Peyer's patch (tissue), 4 donors: ENCODE data around the gene NDUFB5. TPM values are rescaled to one million over a fixed set of nuclear protein-coding genes. Genes with fewer than 3 reads are reported as not detected.
"Not testable (repeated sequence)": the region's sequence is repeated elsewhere in the genome, so short reads cannot be mapped to it uniquely, and the experiment has no call there.

Experiments used
- DNase-seq, 3 donors: peaks; one replicate each; pipeline ENCODE4 v3.0.0-alpha.2; 2017 to 2019
- H3K27ac ChIP-seq, 4 donors: fragments of 200-600 bp; sonication (generic); one replicate each; pipeline ENCODE4 v1.5.1; 2016 to 2019
- H3K27me3 ChIP-seq, 2 donors: fragments of 200-600 bp; sonication (generic); one replicate each; pipeline ENCODE4 v1.5.1; 2019
- H3K36me3 ChIP-seq, 3 donors: fragments of 200-600 bp; sonication (generic); one replicate each; pipeline ENCODE4 v1.5.1; 2016 to 2019
- H3K4me1 ChIP-seq, 4 donors: fragments of 200-600 bp; sonication (generic); one replicate each; pipeline ENCODE4 v1.5.1; 2016 to 2019
- H3K4me3 ChIP-seq, 4 donors: fragments of 200-600 bp; sonication (generic); 1 replicate in 3 of 4; 2 replicates in 1 of 4; pipeline ENCODE4 v1.5.1; 2016 to 2019; ENCODE audit warnings: mild to moderate bottlenecking in 1 of 4
- H3K9me3 ChIP-seq, 4 donors: fragments of 200-600 bp; sonication (generic); one replicate each; pipeline ENCODE4 v1.5.1; 2016 to 2019; ENCODE audit warnings: mild to moderate bottlenecking in 1 of 4
- CTCF ChIP-seq, 6 experiments: fragments of 450-650 bp in 4 of 6; fragments of 200-600 bp in 2 of 6; sonication (generic) in 1 of 6; IDR thresholded peaks; one replicate each; pipeline ENCODE4 v1.5.1; 2017 to 2019; ENCODE audit warnings: antibody characterized with exemption in 6 of 6, mild to moderate bottlenecking in 3 of 6, moderate library complexity in 1 of 6
- POLR2A ChIP-seq, 2 donors: fragments of 450-650 bp; IDR thresholded peaks; one replicate each; pipeline ENCODE4 v1.5.1; 2017; ENCODE audit warnings: antibody characterized with exemption in 2 of 2, mild to moderate bottlenecking in 2 of 2, moderate library complexity in 2 of 2
- total RNA-seq, 4 donors: library from RNA; depleted of rRNA; stranded (reverse); fragments of >200 nt; gene quantifications; one replicate each; pipeline ENCODE4 v1.1.0, GENCODE V29; 2016

Gene NDUFB5
- total RNA-seq, 4 donors from 2014 or later: 75.5 to 155 (median 88.7) TPM

GRCh38 chr3:179640469-179640868 is 35.9 kb downstream of the NDUFB5 start:
- TF ChIP-seq CTCF (IDR thresholded peaks at IDR 0.05) (no peak), POLR2A (IDR thresholded peaks at IDR 0.05) (no peak)
- Histone ChIP-seq H3K9me3 (no peaks in the 10 kb centered on the region), H3K27ac (no peak overlapping the region), H3K4me3 (no peak overlapping the region), H3K36me3 (no peaks in the 10 kb centered on the region), H3K4me1 (peaks cover 0 to 7% (median 0%) of the 10 kb centered on the region in 4 donors), H3K27me3 (no peaks in the 10 kb centered on the region)
- DNase-seq: no peak

GRCh38 chr3:179642871-179643270 is 38.3 kb downstream of the NDUFB5 start:
- no peak for DNase-seq
- Histone ChIP-seq H3K36me3 (no peaks in the 10 kb centered on the region), H3K9me3 (no peaks in the 10 kb centered on the region), H3K27ac (no peak overlapping the region), H3K4me1 (peaks cover 0 to 7% (median 0%) of the 10 kb centered on the region in 4 donors), H3K4me3 (no peak overlapping the region), H3K27me3 (no peaks in the 10 kb centered on the region)
- no peak for TF ChIP-seq POLR2A (IDR thresholded peaks at IDR 0.05)
- no peak for TF ChIP-seq CTCF (IDR thresholded peaks at IDR 0.05)

- DNase-seq, H3K27me3 ChIP-seq, H3K4me1 ChIP-seq, H3K36me3 ChIP-seq, H3K9me3 ChIP-seq, H3K4me3 ChIP-seq, H3K27ac ChIP-seq: not testable (repeated sequence)
These were observed 39.2 kb downstream of the NDUFB5 start for GRCh38 chr3:179643837-179644236.

GRCh38 chr3:179646177-179646576 is 41.6 kb downstream of the NDUFB5 start:
- TF ChIP-seq POLR2A (IDR thresholded peaks at IDR 0.05): no peak
- TF ChIP-seq CTCF (IDR thresholded peaks at IDR 0.05): no peak
- Histone ChIP-seq H3K27me3 (no peaks in the 10 kb centered on the region), H3K4me3 (no peak overlapping the region), H3K9me3 (no peaks in the 10 kb centered on the region), H3K4me1 (peaks cover 0 to 7% (median 0%) of the 10 kb centered on the region in 4 donors), H3K36me3 (no peaks in the 10 kb centered on the region), H3K27ac (no peak overlapping the region)
- no peak for DNase-seq

GRCh38 chr3:179651687-179652446 is 47.3 kb downstream of the NDUFB5 start:
- peak overlapping the region; percentile 68 to 90 (median 78) for H3K4me3 ChIP-seq
- no peak for DNase-seq
- no peaks in the 10 kb centered on the region for H3K36me3 ChIP-seq
- peak overlapping the region in 3 of 4 donors; percentile 80 to 91 (median 90) for H3K27ac ChIP-seq
- TF ChIP-seq POLR2A (IDR thresholded peaks at IDR 0.05) (no peak), CTCF (IDR thresholded peaks at IDR 0.05) (no peak)
- no peaks in the 10 kb centered on the region for H3K27me3 ChIP-seq
- no peaks in the 10 kb centered on the region for H3K9me3 ChIP-seq
- H3K4me1 ChIP-seq: peaks cover 0 to 10% (median 0%) of the 10 kb centered on the region in 4 donors

GRCh38 chr3:179652447-179653095 is 48.0 kb downstream of the NDUFB5 start, which contains the start of gene USP13:
Gene USP13 (plus strand): TSS chr3:179653040. CDS start chr3:179653226, 186 bp downstream.
- Histone ChIP-seq H3K9me3 (no peaks in the 10 kb centered on the region), H3K36me3 (no peaks in the 10 kb centered on the region), H3K4me1 (peaks cover 0 to 10% (median 0%) of the 10 kb centered on the region in 4 donors), H3K4me3 (peak within 1 kb of the TSS; percentile 68 to 90 (median 78)), H3K27me3 (no peaks in the 10 kb centered on the region), H3K27ac (peak within 1 kb of the TSS; percentile 74 to 91 (median 85))
- TF ChIP-seq POLR2A (IDR thresholded peaks at IDR 0.05) (no peak), CTCF (IDR thresholded peaks at IDR 0.05) (peak in 1 of 6 experiments; percentile 5)
- peak in 2 of 3 donors; percentile 67 to 81 for DNase-seq
